ENCODE measurements around the gene UMAD1. TPM values are rescaled to one million over a fixed set of nuclear protein-coding genes. Genes with fewer than 3 reads are reported as not detected.
"Not testable (repeated sequence)": the region's sequence is repeated elsewhere in the genome, so short reads cannot be mapped to it uniquely, and the experiment has no call there.

Gene UMAD1
- total and polyA plus RNA-seq, 2 of the 4 experiments (the other 2 are of a cell fraction) = 5.2 to 8.4 TPM

DNA sequence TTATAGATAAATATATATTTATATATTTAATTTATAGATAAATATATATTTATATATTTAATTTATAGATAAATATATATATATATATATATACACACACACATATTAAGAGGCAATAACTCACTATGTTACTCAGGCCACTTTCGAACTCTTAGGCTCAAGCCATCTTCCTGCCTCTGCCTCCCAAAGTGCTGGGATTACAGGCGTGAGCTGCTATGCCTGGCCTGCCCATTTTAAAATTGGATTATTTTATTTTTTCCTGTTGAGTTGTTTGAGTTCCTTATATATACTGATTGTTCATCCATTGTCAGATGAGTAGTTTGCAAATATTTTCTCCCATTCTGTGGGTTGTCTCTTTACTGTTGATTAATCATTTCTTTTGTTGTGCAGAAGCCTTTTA lies 39.1 kb downstream of the UMAD1 start:
- in situ Hi-C loops (cut with MboI; ENCODE audit: low sequenced_read_pairs) (loop anchor here (10.0 kb wide), 1 partner anchor 295 kb away; no protein-coding TSS in a partner anchor), intact Hi-C loops (cut with micrococcal nuclease) (loop anchor here (5.0 kb wide), 2 partner anchors 293 to 618 kb away; no protein-coding TSS in a partner anchor)
- H4K5ac ChIP-seq (ENCODE audit: low read depth, low read length); H4K91ac ChIP-seq (ENCODE audit: insufficient read depth, low read depth, low read length); H4K20me1 ChIP-seq (ENCODE audit: insufficient read depth, low read length); H2BK20ac ChIP-seq (ENCODE audit: low read depth, low read length); H3K79me1 ChIP-seq (ENCODE audit: low read depth in 1 of 2, low read length in 2 of 2); H3K23ac ChIP-seq (ENCODE audit: low read depth, low read length); H3K4me2 ChIP-seq (ENCODE audit: low read depth, low read length); H2BK15ac ChIP-seq (ENCODE audit: low read depth, low read length); POLR2A ChIA-PET (ENCODE audit: unreplicated experiment); H2BK120ac ChIP-seq (ENCODE audit: low read depth, low read length); H2AK5ac ChIP-seq (ENCODE audit: low read depth, low read length); H3K27ac ChIP-seq (ENCODE audit: insufficient read depth, low read length); dilution Hi-C loops (cut with HindIII; ENCODE audit: low sequenced_read_pairs, unreplicated experiment); H3K36me3 ChIP-seq (ENCODE audit: control insufficient read depth, insufficient read depth, low read length); H3K27me3 ChIP-seq (ENCODE audit: control insufficient read depth, insufficient read depth, low read length); ATAC-seq (ENCODE audit: low read depth); H3K9me1 ChIP-seq (ENCODE audit: insufficient read depth, low read length); H3K4ac ChIP-seq (ENCODE audit: low read depth, low read length); H2AK9ac ChIP-seq (replicated peaks; ENCODE audit: low read depth, low read length, poor library complexity); DNase-seq; H4K8ac ChIP-seq (ENCODE audit: low read depth in 2 of 2, low read length in 2 of 2); H3K9ac ChIP-seq (ENCODE audit: low read depth, low read length); H2AFZ ChIP-seq (replicated peaks; ENCODE audit: low read length, poor library complexity); H3K4me3 ChIP-seq (ENCODE audit: insufficient read depth, low read depth, low read length); H3K4me1 ChIP-seq (ENCODE audit: control insufficient read depth, insufficient read depth, low read length); BruUV-seq (replicated peaks); H2BK5ac ChIP-seq (ENCODE audit: low read depth, low read length, poor library complexity, severe bottlenecking); H3K18ac ChIP-seq (ENCODE audit: low read depth, low read length); H3K14ac ChIP-seq (replicated peaks; ENCODE audit: low read depth, low read length); H3K9me3 ChIP-seq (ENCODE audit: control insufficient read depth, insufficient read depth, low read length); H3K56ac ChIP-seq (ENCODE audit: extremely low read depth, insufficient read depth, low read length): not testable (repeated sequence)
- no CpG with 5 or more reads among the region's 2 CpGs for WGBS, 2 experiments (ENCODE audit: extremely low coverage in 2 of 2, insufficient read length in 1 of 2)
- CTCF ChIA-PET = interaction anchor here (1.8 kb wide), 1 partner anchor 82 kb away, joined by 12 read pairs; no protein-coding TSS in a partner anchor
